Spinal cord (tissue), 10 donors: ENCODE data around the gene ATAD3A. TPM values are rescaled to one million over a fixed set of nuclear protein-coding genes. Genes with fewer than 3 reads are reported as not detected.
A peak's percentile ranks its signal among the peaks of the same experiment; 100 is the strongest.
"Not testable (repeated sequence)": the region's sequence is repeated elsewhere in the genome, so short reads cannot be mapped to it uniquely, and the experiment has no call there.

Experiments
- DNase-seq, 6 donors: peaks; one replicate each; pipeline versions ENCODE4 v3.0.0 to v3.0.0-alpha.2; 2013 to 2015; ENCODE audit warnings: low spot score in 6 of 6, low read depth in 4 of 6
- H3K27ac ChIP-seq: one replicate; pipeline ENCODE4 v1.5.1; 2013; ENCODE audit warnings: low read depth, low read length, control low read depth
- H3K27me3 ChIP-seq: one replicate; pipeline ENCODE4 v1.6.1; 2013; ENCODE audit warnings: low read length; ENCODE audit not compliant: control insufficient read depth, insufficient read depth
- H3K36me3 ChIP-seq: one replicate; pipeline ENCODE4 v1.6.1; 2013; ENCODE audit warnings: low read length; ENCODE audit not compliant: control insufficient read depth, insufficient read depth
- H3K4me1 ChIP-seq: one replicate; pipeline ENCODE4 v1.6.1; 2013; ENCODE audit warnings: low read length; ENCODE audit not compliant: control insufficient read depth, insufficient read depth
- H3K4me3 ChIP-seq: one replicate; pipeline ENCODE4 v1.5.1; 2013; ENCODE audit warnings: low read depth, low read length, control low read depth
- H3K9me3 ChIP-seq: one replicate; pipeline ENCODE4 v1.6.1; 2013; ENCODE audit warnings: low read length; ENCODE audit not compliant: control insufficient read depth, insufficient read depth
- WGBS: methylation state at CpG from one replicate; pipeline ENCODE4 v1.1.5; 2013; ENCODE audit warnings: missing lambda C conversion rate; ENCODE audit not compliant: insufficient coverage; 5-methylcytosine and 5-hydroxymethylcytosine counted together
- long read RNA-seq, 4 donors: transcript quantifications; one replicate each; lab custom pipeline, GENCODE V29; 2026
- polyA plus RNA-seq, 2 donors: library from polyadenylated mRNA; unstranded; fragments of 120-200 nt; gene quantifications; one replicate each; pipeline ENCODE4 v1.2.1, GENCODE V29; 2013; ENCODE audit not compliant: insufficient read length in 2 of 2
- total RNA-seq, 2 donors: library from RNA; depleted of rRNA in 1 of 2; stranded (reverse); fragments of 120-200 nt in 1 of 2; fragments of >200 nt in 1 of 2; gene quantifications; one replicate each; pipeline versions ENCODE4 v1.2.3 to v1.2.4, GENCODE V29; 2013 to 2014
- donor health status: healthy.

Gene ATAD3A
- total RNA-seq (10 to 100 TPM in 1 of 2 donors, 1 to 10 TPM in 1; 9.0 to 22.0 TPM), polyA plus RNA-seq (10 to 100 TPM; 33.0 to 45.7 TPM)
- long read RNA-seq, donor 1, transcript ATAD3A-203 (16 exons, 2,492 nt): major isoform, 7 of 7 reads
- long read RNA-seq, donor 1, partial matches to known transcripts: 0 of 7 reads
- long read RNA-seq, donor 1, other reads (novel, unspliced or antisense): 0 of 7 reads
- long read RNA-seq, donor 2, partial matches to known transcripts: 24 of 60 reads
- long read RNA-seq, donor 2, other reads (novel, unspliced or antisense): 34 of 60 reads
- long read RNA-seq, donor 3, transcript ATAD3A-203 (16 exons, 2,492 nt): major isoform, 5 of 5 reads
- long read RNA-seq, donor 3, partial matches to known transcripts: 0 of 5 reads
- long read RNA-seq, donor 3, other reads (novel, unspliced or antisense): 0 of 5 reads
- long read RNA-seq, donor 4, partial matches to known transcripts: 0 of 3 reads
- long read RNA-seq, donor 4, other reads (novel, unspliced or antisense): 0 of 3 reads

- peak; percentile 91 to 99 (median 94) for DNase-seq
- WGBS: under 1% methylated on average over 99 of the region's 99 CpGs
- Histone ChIP-seq H3K27ac (peak within 1 kb of the TSS; percentile 94), H3K4me1 (peaks cover 11% of the 10 kb centered on the region), H3K9me3 (no peaks in the 10 kb centered on the region), H3K4me3 (peak within 1 kb of the TSS; percentile 97), H3K27me3 (no peaks in the 10 kb centered on the region), H3K36me3 (peaks cover 22% of the 10 kb centered on the region)
Observed at GRCh38 chr1:1511533-1512285, at the start of gene ATAD3A. ATAD3A (plus strand) TSS chr1:1512162; CDS start chr1:1512269, 107 bp downstream.

DNA sequence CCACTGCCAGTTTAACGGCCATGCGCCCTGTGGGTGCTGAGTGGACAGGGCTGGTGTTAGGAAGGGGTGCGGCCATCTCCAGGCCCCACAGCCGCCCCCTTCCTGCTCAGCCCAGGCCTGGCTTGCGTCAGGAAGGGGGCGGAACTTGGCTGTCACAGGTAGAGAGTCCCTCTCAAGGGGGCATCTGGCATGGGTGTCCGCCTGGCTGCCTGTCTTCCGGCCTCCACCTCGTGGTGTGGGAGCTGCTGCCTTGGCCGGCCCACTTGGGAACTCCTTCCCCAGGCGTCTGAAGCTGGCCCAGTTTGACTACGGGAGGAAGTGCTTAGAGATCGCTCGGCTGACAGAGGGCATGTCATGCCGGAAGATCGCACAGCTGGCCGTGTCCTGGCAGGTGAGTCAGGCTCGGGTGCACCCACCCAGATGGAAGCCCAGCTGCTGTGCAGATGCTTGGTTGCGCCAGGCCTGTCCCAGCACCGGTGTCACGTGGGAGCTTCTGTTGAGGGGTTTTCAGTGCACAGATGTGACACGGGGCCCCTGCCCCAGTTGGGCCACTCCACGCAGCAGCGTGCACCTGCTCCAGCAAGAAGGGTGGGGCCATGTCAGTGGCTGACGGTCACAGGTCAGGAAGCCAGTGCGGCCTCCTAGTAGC is 49.5 kb upstream of the ATAD3A start:
- no peaks in the 10 kb centered on the region for H3K4me1 ChIP-seq
- H3K4me3 ChIP-seq: no peak overlapping the region
- no peak overlapping the region for H3K27ac ChIP-seq
- no peaks in the 10 kb centered on the region for H3K27me3 ChIP-seq
- 76% methylated on average over 26 of the region's 26 CpGs for WGBS
- H3K36me3 ChIP-seq: peaks cover 2% of the 10 kb centered on the region
- DNase-seq: no peak
- no peaks in the 10 kb centered on the region for H3K9me3 ChIP-seq

DNA sequence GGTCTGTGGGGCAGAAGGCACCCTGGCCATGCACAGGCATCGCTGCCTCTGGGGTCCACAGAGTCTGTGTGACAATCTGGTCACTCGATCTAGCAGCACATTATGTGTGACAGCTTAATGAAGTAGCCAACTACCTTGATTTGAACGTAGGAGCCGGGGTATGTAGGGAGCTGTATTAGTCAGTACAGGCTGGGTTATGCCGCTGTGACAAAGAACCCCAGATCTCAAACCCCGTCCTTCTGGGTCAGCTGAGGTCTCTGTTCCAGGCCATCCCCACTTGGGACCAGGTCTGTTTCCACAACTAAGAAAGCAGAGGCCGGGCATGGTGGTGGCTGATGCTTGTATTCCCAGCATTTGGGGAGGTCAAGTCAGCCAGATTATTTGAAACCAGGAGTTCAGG is 48.6 kb upstream of the ATAD3A start:
- no peaks in the 10 kb centered on the region for H3K9me3 ChIP-seq
- no peak for DNase-seq
- H3K27ac ChIP-seq: no peak overlapping the region
- no peaks in the 10 kb centered on the region for H3K4me1 ChIP-seq
- WGBS: 82% methylated on average over 7 of the region's 7 CpGs
- no peak overlapping the region for H3K4me3 ChIP-seq
- no peaks in the 10 kb centered on the region for H3K27me3 ChIP-seq
- H3K36me3 ChIP-seq: peaks cover 2% of the 10 kb centered on the region

DNA sequence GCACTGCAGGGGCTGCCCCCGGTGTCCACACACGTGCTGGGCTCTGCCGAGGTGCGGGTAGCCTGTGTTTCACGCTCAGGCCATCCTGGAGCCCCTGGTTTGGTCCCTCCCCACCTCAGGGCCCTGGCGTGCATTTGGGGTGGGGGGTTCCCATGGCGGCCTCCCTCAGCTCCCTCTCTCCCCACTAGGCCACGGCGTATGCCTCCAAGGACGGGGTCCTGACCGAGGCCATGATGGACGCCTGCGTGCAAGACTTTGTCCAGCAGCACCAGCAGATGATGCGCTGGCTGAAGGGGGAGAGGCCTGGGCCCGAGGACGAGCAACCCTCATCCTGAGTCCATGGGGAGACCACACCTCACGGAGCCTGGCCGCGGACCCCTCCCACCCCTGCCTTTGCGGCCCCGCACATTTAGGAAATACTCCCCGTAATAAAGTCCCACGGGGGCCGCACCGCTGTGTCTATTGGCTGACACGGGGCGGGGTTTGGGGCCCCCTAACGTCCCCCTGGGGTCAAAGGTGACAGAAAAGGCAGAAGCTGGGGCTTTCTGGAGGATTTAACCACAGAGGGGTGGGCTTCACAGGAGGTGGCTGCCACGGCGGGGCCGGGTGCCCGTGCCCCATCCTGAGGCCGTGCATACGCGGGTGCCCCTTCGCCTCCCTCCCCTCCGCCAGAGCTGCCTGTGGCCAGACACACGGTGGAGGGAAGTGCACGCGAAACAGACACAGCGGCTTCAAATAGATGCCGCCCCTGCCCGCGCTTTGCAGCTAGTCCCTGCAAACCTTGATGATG is 43.6 kb upstream of the ATAD3A start:
- not testable (repeated sequence) for H3K4me3 ChIP-seq, H3K27ac ChIP-seq, H3K27me3 ChIP-seq, H3K9me3 ChIP-seq, DNase-seq, H3K36me3 ChIP-seq
- H3K4me1 ChIP-seq: peaks cover 18% of the 10 kb centered on the region
- 73% methylated on average over 3 of the region's 44 CpGs for WGBS

GRCh38 chr1:1470626-1471388 is 41.2 kb upstream of the ATAD3A start:
- no peak for DNase-seq
- WGBS: 12% methylated on average over 10 of the region's 16 CpGs

DNA sequence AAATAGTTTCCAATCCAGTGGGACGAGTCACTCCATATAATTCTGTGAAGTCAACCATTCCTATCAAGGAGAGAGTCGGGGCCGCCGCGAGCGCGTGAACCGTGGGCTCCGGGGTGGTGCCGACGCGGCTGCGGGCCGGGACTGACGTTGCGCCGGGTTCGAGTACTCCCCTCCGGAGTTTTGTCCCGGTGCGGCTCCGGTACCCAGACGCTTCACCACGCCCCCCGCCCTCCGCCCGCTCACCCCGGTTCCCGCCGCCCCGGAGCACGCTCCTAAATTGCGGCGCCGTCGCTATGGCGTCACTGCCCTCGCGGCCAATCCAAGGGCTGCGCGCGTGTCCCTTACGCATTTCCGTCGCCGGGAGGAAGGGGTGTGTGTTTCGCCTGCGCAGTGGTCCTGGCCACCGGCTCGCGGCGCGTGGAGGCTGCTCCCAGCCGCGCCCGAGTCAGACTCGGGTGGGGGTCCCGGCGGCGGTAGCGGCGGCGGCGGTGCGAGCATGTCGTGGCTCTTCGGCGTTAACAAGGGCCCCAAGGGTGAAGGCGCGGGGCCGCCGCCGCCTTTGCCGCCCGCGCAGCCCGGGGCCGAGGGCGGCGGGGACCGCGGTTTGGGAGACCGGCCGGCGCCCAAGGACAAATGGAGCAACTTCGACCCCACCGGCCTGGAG is 40.4 kb upstream of the ATAD3A start, which contains the start of gene ATAD3B:
TSS of gene ATAD3B (plus strand) at position 377 of the 664 bp plus-strand sequence. CDS start at position 497, 120 bp downstream.
- no peaks in the 10 kb centered on the region for H3K27me3 ChIP-seq
- H3K4me1 ChIP-seq: peaks cover 20% of the 10 kb centered on the region
- DNase-seq: peak; percentile 83 to 98 (median 91)
- peak within 1 kb of the TSS; percentile 65 for H3K4me3 ChIP-seq
- H3K27ac ChIP-seq: peak within 1 kb of the TSS; percentile 80
- WGBS: 0% methylated on average over 81 of the region's 87 CpGs
- H3K9me3 ChIP-seq: no peaks in the 10 kb centered on the region
- H3K36me3 ChIP-seq: peaks cover 10% of the 10 kb centered on the region

More at GRCh38 chr1:1470626-1471388, 41.2 kb upstream of the ATAD3A start:
- peaks cover 10% of the 10 kb centered on the region for H3K36me3 ChIP-seq
- H3K9me3 ChIP-seq: no peaks in the 10 kb centered on the region
- peak overlapping the region; percentile 65 for H3K4me3 ChIP-seq
- H3K27ac ChIP-seq: peak overlapping the region; percentile 80
- H3K27me3 ChIP-seq: no peaks in the 10 kb centered on the region
- peaks cover 20% of the 10 kb centered on the region for H3K4me1 ChIP-seq

GRCh38 chr1:1472053-1472876 is 39.7 kb upstream of the ATAD3A start:
- peak overlapping the region; percentile 39 for H3K4me3 ChIP-seq
- WGBS: 1% methylated on average over 18 of the region's 65 CpGs
- not testable (repeated sequence) for H3K9me3 ChIP-seq, H3K27me3 ChIP-seq, DNase-seq, H3K27ac ChIP-seq
- peaks cover 18% of the 10 kb centered on the region for H3K36me3 ChIP-seq
- peaks cover 20% of the 10 kb centered on the region for H3K4me1 ChIP-seq
